GM20000 (cell line): ENCODE measurements around the gene XXYLT1.

Experiments
- DNase-seq: peaks from one replicate; pipeline ENCODE4 v3.0.0; 2012; ENCODE audit warnings: low spot score
- TF ChIP-seq, protein P1 (sequence below): IDR thresholded peaks from 2 replicates; pipeline ENCODE4 v1.5.1; 2012; ENCODE audit warnings: mild to moderate bottlenecking, control low read depth; ENCODE audit errors: extremely low read depth, missing control alignments

Gene XXYLT1

DNA sequence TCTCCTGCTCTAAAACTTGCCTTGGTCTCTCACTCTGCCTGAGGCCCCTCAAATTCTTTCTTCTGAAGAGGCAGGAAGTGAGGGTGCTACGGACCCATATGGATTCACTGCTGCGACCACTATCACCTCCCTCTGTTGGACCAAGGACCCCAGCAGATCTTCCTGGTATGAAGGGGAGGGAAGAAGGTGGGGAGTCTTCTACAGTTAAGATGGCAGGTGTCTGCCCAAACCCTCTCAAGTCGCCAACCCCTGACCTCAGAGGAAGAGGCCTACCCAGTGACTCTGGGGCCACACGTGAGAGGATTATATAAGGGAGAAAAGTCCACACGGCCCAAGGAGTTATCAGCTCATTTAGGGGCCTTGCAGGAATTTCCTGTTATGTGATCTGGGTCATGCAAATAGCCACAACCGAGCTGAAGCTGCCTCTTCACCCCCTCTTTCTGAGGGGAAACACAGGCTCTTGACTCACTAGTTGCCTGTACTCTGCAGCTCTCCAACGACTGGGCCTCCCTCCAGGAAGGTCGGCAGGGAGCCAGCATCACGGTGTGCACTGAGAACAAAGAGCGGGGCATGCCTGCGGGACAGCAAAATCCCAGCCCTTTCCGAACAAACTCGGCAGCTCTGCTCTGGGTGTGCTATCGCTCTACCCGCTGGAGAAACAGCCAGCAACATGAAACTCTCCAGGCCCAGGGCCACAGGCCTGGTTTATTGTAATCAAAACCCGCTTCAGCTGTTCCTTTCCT lies 116.0 kb downstream of the XXYLT1 start:
- DNase-seq: peak; percentile 63
- TF ChIP-seq, protein P1, sequence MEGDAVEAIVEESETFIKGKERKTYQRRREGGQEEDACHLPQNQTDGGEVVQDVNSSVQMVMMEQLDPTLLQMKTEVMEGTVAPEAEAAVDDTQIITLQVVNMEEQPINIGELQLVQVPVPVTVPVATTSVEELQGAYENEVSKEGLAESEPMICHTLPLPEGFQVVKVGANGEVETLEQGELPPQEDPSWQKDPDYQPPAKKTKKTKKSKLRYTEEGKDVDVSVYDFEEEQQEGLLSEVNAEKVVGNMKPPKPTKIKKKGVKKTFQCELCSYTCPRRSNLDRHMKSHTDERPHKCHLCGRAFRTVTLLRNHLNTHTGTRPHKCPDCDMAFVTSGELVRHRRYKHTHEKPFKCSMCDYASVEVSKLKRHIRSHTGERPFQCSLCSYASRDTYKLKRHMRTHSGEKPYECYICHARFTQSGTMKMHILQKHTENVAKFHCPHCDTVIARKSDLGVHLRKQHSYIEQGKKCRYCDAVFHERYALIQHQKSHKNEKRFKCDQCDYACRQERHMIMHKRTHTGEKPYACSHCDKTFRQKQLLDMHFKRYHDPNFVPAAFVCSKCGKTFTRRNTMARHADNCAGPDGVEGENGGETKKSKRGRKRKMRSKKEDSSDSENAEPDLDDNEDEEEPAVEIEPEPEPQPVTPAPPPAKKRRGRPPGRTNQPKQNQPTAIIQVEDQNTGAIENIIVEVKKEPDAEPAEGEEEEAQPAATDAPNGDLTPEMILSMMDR: no peak

DNA sequence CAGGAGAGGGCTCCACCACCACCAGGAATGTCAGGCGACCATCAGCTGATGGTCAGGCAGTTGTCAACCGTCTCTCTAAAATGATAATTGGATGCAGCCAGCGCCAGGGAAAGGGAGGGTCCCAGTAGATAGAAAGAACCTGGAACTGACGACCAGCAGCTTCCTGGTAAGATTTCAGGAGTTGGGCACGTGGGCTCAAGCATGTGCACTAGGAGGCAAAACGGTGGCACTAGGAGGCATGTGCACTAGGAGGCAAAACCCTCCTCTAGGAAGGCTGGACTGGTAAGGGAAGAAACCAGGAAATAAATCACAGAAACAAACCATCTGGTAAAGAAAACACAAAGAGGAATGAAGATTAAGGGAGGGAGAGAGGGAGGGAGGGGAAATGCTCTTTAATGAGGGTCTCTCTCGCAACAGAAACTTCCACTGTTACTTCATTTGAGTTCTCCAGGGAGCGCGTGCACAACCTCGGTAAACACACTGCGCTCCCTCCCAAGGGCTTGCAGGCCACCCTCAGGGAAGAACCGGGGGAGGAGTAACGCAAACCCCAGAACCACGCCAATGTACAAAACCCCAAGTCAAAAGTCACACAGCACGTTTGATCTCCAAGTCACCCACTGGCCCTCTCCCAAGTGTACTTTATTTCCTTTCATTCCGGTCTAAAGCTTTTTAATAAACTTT lies 116.7 kb downstream of the XXYLT1 start:
- TF ChIP-seq, protein P1: no peak
- no peak for DNase-seq

DNA sequence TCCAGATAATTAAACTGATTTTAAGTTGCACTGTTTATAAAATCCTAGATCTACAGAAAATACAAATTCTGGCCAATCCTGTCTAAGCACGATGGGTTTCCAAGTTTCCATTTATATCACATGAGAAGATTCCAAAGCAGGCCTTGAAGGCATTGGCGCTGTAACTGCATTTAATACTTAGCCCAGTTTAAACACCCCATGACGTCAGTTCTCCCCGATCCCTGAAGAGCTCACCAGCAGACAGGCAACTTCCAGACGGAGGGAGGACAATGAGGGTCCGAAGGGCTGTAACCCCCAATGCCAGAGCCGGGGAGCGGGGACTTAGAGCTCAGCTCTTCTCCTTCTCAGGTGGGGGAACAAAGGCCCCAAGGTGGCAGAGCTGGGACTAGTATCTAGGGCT lies 117.3 kb downstream of the XXYLT1 start:
- TF ChIP-seq, protein P1: no peak
- DNase-seq: no peak

DNA sequence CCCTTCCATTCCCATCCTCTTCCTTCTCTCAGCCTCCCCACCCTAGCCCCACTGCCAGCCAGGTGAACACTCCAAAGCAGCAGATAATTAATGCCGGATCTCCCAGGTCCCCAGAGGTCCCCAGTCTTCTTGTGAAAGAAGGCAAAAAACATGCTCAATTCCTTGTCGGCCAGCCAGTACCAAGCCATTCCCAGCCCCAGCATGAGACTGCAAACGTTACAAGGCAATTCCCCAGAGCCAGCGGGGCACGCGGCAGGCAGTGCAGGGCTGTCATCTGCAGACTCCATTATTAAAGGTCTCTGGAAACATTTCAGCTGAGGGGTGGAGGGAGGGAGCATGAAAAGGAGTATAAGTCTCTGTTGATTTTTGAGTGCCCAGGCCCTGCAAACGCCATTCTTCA lies 117.8 kb downstream of the XXYLT1 start:
- DNase-seq: no peak
- TF ChIP-seq, protein P1: no peak

DNA sequence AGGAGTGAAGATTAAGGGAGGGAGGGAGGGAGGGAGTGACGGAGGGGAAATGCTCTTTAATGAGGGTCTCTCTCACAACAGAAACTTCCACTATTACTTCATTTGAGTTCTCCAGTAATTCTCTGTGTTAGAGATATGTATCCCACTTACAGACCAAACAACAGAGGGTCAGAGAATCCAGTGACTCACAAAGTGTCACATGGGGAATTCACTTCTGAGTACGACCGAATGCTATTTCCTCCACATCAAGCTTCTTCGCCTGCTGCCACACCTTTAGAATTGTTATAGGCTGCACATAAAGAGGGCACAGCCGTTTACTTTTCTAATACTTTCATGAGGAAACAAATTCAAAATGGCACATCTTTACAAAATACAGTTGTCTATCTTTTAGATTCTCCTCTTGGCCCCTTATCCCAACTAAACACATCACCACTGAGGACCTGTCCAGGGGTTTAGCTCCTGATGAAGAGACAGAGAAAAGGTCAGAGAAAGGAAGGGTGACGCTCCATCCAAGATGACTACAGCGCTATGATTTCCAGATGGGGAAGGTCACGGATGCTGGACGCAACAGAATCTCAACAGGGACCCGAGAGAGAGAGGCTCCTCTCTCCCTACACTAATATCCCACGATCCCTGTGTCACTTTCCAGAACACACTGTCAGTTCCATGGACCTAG lies 119.0 kb downstream of the XXYLT1 start:
- TF ChIP-seq, protein P1: no peak
- DNase-seq: no peak

DNA sequence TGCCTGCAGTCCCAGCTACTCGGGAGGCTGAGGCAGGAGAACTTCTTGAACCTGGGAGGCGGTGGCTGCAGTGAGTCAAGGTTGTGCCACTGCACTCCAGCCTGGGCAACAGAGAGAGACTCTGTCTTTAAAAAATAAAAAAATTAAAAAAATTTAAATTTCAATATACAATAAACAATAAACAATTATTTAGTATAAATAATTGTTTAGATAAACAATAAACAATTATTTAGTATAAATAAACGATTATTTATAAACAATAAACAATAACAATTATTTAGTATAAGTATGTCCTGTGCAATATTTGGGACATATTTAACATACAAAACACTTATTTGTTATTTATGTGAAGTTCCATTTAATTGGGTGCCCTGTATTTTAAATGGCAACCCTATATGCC lies 119.6 kb downstream of the XXYLT1 start:
- no peak for DNase-seq
- TF ChIP-seq, protein P1: no peak
